Ovary (tissue), 9 donors: ENCODE results near the gene SAC3D1. TPM values are rescaled to one million over a fixed set of nuclear protein-coding genes. Genes with fewer than 3 reads are reported as not detected.
A peak's percentile ranks its signal among the peaks of the same experiment; 100 is the strongest.
"Not testable (repeated sequence)": the region's sequence is repeated elsewhere in the genome, so short reads cannot be mapped to it uniquely, and the experiment has no call there.

Source experiments
- DNase-seq, 5 donors: peaks; one replicate each; pipeline ENCODE4 v3.0.0-alpha.2; 2019 to 2020
- H3K27ac ChIP-seq, 2 donors: fragments of 200-600 bp; one replicate each; pipeline versions ENCODE4 v1.5.1 to v1.8.0; 2019 to 2022
- H3K27me3 ChIP-seq: fragments of 200-600 bp; one replicate; pipeline ENCODE4 v1.8.0; 2022
- H3K36me3 ChIP-seq: fragments of 200-600 bp; sonication (generic); one replicate; pipeline ENCODE4 v1.5.1; 2019
- H3K4me1 ChIP-seq: one replicate; pipeline ENCODE4 v1.8.1; 2013; ENCODE audit warnings: mild to moderate bottlenecking, moderate library complexity; ENCODE audit not compliant: insufficient read depth
- H3K4me3 ChIP-seq: fragments of 200-600 bp; sonication (generic); one replicate; pipeline ENCODE4 v1.5.1; 2017
- H3K9me3 ChIP-seq, 2 donors: fragments of 200-600 bp in 1 of 2; sonication (generic) in 1 of 2; one replicate each; pipeline versions ENCODE4 v1.5.1 to v1.8.1; 2013 to 2019; ENCODE audit warnings: mild to moderate bottlenecking in 1 of 2, moderate library complexity in 1 of 2
- EP300 ChIP-seq: sonication (generic); formaldehyde crosslinking; IDR thresholded peaks from one replicate; pipeline ENCODE4 v1.6.1; 2017; ENCODE audit warnings: antibody characterized with exemption
- POLR2A ChIP-seq: fragments of 450-650 bp; IDR thresholded peaks from one replicate; pipeline ENCODE4 v1.6.1; 2017; ENCODE audit warnings: antibody characterized with exemption, mild to moderate bottlenecking, moderate library complexity
- WGBS, 3 donors: extraction: QIAGEN DNeasy Blood & Tissue Kit in 1 of 3; methylation state at CpG; one replicate each; pipeline versions ENCODE4 v1.1.5 to v1.1.7; 2013 to 2017; 5-methylcytosine and 5-hydroxymethylcytosine counted together
- intact Hi-C, 4 donors: fragments of 100-400 bp; cut with DNase I; formaldehyde crosslinking; loops; one replicate each; pipeline versions ENCODE4 v1.11.0 to v1.15.1; 2022 to 2023
- polyA plus RNA-seq, 2 donors: library from polyadenylated mRNA; stranded (reverse); fragments of 200-250 nt in 1 of 2; fragments of 350-450 nt in 1 of 2; fragmentation: Illumina TruSeq in 1 of 2; extraction: RNeasy Lipid Tissue Mini Kit (QIAGEN cat#74804) in 1 of 2; gene quantifications; one replicate each; pipeline ENCODE4 v1.2.3, GENCODE V29; 2013 to 2014
- total RNA-seq, 7 donors: library from RNA; depleted of rRNA in 2 of 7; stranded (reverse); fragments of >200 nt in 2 of 7; fragmentation: NEBNext Ultra II Directional in 3 of 7; extraction: Animal tissue kit (Norgen Biotek cat#: 25700) in 3 of 7; gene quantifications; one replicate each; pipeline versions ENCODE4 v1.1.0 to v1.2.4, GENCODE V29; 2016 to 2023
- TF ChIP-seq, protein P1 (sequence below), 3 donors: fragments of 450-650 bp in 2 of 3; fragments of 200-600 bp in 1 of 3; IDR thresholded peaks; one replicate each; pipeline versions ENCODE4 v1.5.1 to v1.8.0; 2016 to 2022; ENCODE audit warnings: antibody characterized with exemption in 3 of 3, mild to moderate bottlenecking in 1 of 3
- donor health status: DM: no; HTN: no; CAD: no; lungs with moderate emphysema.
- donor health status: DM: no; HTN: no; CAD: no.
- donor health status: Bipolar disorder and iron deficiency.
- donor health status: DM: yes; HTN: yes; CAD: no.
- donor health status: DM: no; HTN: no; CAD: no.
- donor health status: DM: yes; HTN: yes; CAD: no.

Gene SAC3D1
- total and polyA plus RNA-seq, 9 donors: 1.1 to 11.6 (median 7.7) TPM

DNA sequence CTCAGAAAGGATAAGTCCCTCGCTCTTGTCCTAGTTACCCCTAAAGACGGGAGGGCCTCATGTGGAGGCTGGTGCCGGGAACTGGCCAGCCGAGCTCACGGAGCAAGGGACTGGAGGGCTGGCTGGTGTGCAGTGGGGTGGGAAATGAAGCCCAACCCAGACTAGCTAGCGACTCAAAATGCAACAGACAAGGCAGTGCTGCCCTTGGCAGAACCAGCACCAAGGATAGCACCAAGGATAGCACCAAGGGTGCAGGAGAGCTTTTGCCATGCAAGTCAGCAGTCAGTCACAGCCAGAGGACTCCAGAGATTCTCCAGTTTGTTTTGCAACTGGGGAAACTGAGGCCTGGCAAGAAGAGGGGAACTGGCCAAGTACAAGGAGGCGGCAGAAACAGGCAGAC lies 37.7 kb upstream of the SAC3D1 start:
- TF ChIP-seq POLR2A (no peak), EP300 (no peak)
- TF ChIP-seq, protein P1, sequence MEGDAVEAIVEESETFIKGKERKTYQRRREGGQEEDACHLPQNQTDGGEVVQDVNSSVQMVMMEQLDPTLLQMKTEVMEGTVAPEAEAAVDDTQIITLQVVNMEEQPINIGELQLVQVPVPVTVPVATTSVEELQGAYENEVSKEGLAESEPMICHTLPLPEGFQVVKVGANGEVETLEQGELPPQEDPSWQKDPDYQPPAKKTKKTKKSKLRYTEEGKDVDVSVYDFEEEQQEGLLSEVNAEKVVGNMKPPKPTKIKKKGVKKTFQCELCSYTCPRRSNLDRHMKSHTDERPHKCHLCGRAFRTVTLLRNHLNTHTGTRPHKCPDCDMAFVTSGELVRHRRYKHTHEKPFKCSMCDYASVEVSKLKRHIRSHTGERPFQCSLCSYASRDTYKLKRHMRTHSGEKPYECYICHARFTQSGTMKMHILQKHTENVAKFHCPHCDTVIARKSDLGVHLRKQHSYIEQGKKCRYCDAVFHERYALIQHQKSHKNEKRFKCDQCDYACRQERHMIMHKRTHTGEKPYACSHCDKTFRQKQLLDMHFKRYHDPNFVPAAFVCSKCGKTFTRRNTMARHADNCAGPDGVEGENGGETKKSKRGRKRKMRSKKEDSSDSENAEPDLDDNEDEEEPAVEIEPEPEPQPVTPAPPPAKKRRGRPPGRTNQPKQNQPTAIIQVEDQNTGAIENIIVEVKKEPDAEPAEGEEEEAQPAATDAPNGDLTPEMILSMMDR (IDR thresholded peaks at IDR 0.05): no peak
- H3K27me3 ChIP-seq: no peaks in the 10 kb centered on the region

DNA sequence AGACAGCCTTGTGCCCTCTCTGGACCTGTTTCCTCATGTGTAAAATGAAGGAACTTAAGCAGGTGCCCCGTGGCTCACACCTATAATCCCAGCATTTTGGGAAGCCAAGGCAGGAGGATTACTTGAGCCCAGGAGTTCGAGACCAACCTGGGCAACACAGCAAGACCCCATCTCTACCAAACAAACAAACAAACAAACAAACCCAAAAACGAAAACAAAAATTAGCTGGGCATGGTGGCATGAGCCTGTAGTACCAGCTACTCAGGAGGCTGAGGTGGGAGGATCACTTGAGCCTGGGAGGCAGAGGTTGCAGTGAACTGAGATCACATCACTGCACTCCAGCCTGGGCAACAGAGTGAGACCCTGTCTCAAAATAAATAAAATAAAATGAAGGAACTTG lies 37.0 kb upstream of the SAC3D1 start:
- not testable (repeated sequence) for H3K27ac ChIP-seq, H3K27me3 ChIP-seq, H3K4me3 ChIP-seq, H3K4me1 ChIP-seq, H3K9me3 ChIP-seq, H3K36me3 ChIP-seq, DNase-seq
- intact Hi-C loops: loop anchor here in 1 of 4 donors (10.0 kb wide), 1 partner anchor 159 kb away; the partner anchor contains the start of gene CDC42BPG
- 57 to 64% (median 59%) methylated on average over 3 of the region's 3 CpGs for WGBS, 3 donors

More for the DNA sequence above, 37.7 kb upstream of the SAC3D1 start:
- WGBS, 3 donors: 52 to 58% (median 55%) methylated on average over 7 of the region's 7 CpGs
- no peaks in the 10 kb centered on the region for H3K4me1 ChIP-seq
- no peak overlapping the region for H3K27ac ChIP-seq
- no peak overlapping the region for H3K4me3 ChIP-seq
- no peak for DNase-seq
- no peaks in the 10 kb centered on the region for H3K36me3 ChIP-seq
- no peaks in the 10 kb centered on the region for H3K9me3 ChIP-seq
- intact Hi-C loops: loop anchor here in 1 of 4 donors (10.0 kb wide), 1 partner anchor 158 kb away; the partner anchor contains the start of gene CDC42BPG

DNA sequence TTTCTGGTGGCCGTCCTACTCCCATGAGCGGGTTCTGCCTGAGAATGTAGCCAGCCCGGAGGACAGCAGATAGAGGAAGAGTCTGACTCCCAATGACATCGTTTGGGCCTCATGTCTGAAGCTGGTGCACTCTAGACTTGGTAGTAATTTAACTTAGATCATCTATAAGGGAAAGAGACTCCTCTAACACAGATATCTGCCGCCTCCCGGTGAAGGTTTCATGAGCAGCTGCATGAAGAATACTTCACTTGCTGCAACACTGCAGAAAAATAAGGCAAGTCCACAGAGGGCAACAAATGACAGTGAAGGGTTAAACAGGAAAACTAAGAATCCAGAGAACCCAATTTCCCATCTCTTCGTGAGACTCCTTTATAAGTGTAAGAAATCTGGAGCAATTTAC lies 33.0 kb upstream of the SAC3D1 start:
- Histone ChIP-seq H3K36me3 (no peaks in the 10 kb centered on the region), H3K4me1 (no peaks in the 10 kb centered on the region), H3K9me3 (no peaks in the 10 kb centered on the region), H3K27me3 (no peaks in the 10 kb centered on the region), H3K27ac (no peak overlapping the region), H3K4me3 (no peak overlapping the region)
- DNase-seq: no peak
- intact Hi-C loops: loop anchor here in 1 of 4 donors (10.0 kb wide), 1 partner anchor 163 kb away; the partner anchor contains the start of gene CDC42BPG
- 56 to 72% (median 66%) methylated on average over 7 of the region's 7 CpGs for WGBS, 3 donors
- TF ChIP-seq, protein P1 (IDR thresholded peaks at IDR 0.05): no peak
- TF ChIP-seq POLR2A (no peak), EP300 (no peak)

DNA sequence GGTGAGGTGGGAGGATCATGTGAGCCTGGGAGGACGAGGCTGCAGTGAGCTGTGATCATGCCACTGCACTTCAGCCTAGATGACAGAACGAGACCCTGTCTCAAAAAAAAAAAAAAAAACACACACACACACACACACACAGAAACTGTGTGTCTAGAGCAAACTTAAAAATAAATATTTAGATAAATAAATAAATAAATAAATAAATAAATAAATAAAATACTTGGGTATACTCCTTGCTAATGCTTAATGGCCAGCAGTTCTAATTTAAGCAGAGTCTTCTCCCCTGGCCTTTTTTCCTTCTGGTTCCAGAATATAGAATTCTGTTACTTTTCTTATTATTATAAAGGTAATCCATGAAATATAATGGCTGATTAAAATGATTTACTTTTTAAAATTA lies 32.1 kb upstream of the SAC3D1 start:
- Histone ChIP-seq H3K36me3 (no peaks in the 10 kb centered on the region), H3K27ac (no peak overlapping the region), H3K4me3 (no peak overlapping the region), H3K9me3 (no peaks in the 10 kb centered on the region), H3K4me1 (no peaks in the 10 kb centered on the region), H3K27me3 (no peaks in the 10 kb centered on the region)
- TF ChIP-seq, protein P1 (IDR thresholded peaks at IDR 0.05): no peak
- TF ChIP-seq EP300: no peak
- TF ChIP-seq POLR2A: no peak
- no peak for DNase-seq
- WGBS, 3 donors: 78 to 89% (median 88%) methylated on average over 2 of the region's 2 CpGs
- intact Hi-C loops: loop anchor here in 1 of 4 donors (10.0 kb wide), 1 partner anchor 164 kb away; the partner anchor contains the start of gene CDC42BPG

DNA sequence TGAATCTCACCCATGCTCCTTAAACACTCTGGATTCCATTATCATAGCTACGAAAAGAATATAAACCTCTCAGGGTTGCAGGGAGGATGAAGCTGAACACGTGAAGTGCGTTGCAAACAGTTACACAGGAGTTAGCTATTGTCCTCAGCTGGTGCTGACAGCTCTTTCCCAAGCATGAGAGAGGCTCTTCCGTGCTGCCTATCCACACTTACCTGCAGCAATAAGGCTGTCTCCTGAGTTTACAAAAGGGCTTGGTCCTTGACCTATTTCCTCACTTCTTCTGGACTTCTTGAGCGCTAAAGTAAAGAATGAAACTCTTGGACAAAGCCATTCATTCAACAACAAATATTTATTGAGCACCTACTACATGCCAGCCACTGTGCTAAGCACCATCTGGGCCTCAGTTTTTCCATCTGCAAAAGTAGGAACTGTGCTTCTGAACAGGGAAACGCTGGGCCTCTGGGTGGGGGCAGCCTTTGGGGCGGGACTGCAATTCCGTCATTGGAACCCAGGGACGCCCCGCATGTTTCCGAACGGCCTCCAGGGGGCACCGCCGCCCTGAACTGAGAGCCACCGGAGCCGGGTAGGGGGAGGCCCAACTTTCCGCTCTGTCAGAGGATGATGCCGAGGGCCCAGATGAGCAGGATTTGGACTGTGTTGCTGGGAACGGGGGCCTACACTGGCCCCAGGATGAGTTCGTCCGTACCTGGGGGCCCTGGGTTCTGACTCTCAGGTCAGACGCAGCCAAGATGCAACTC lies 27.7 kb upstream of the SAC3D1 start:
- TF ChIP-seq POLR2A (peak; percentile 58), EP300 (no peak)
- TF ChIP-seq, protein P1 (IDR thresholded peaks at IDR 0.05): peak in 1 of 3 donors; percentile 77
- no peaks in the 10 kb centered on the region for H3K9me3 ChIP-seq
- H3K36me3 ChIP-seq: no peaks in the 10 kb centered on the region
- DNase-seq: peak; percentile 85 to 93 (median 90)
- no peaks in the 10 kb centered on the region for H3K27me3 ChIP-seq
- intact Hi-C loops: loop anchor here (1.0 to 10.0 kb wide), 8 partner anchors 74 to 169 kb away; partner anchors contain the start of genes CDC42BPG (in 3 of the 4), TM7SF2 (in 2 of the 4), ZNHIT2 (in 2 of the 4) and FAU (in 1 of the 4)
- peak overlapping the region; percentile 56 for H3K4me3 ChIP-seq
- peak overlapping the region; percentile 94 to 99 for H3K27ac ChIP-seq
- WGBS, 3 donors: 8 to 11% (median 8%) methylated on average over 21 to 22 of the region's 22 CpGs
- H3K4me1 ChIP-seq: peaks cover 2% of the 10 kb centered on the region
